GM12878 (cell line): Measurements from ENCODE around the gene SPINDOC. TPM values are rescaled to one million over a fixed set of nuclear protein-coding genes. Genes with fewer than 3 reads are reported as not detected.

Source experiments
- CBFB ChIP-seq: IDR thresholded peaks from 2 replicates; pipeline ENCODE4 v1.6.1; 2016; ENCODE audit warnings: antibody characterized with exemption, low read depth
- CBX3 ChIP-seq: fragments of 200-600 bp; sonication (generic); IDR thresholded peaks from 2 replicates; pipeline ENCODE4 v1.6.1; 2016; ENCODE audit warnings: low read depth, borderline replicate concordance
- GATAD2B ChIP-seq: fragments of 450-650 bp; conservative IDR thresholded peaks from 2 replicates; pipeline ENCODE4 v1.6.1; 2017; ENCODE audit warnings: low read depth, mild to moderate bottlenecking, moderate library complexity
- NBN ChIP-seq: fragments of 450-650 bp; IDR thresholded peaks from 2 replicates; pipeline ENCODE4 v1.6.1; 2016
- PAX5 ChIP-seq: IDR thresholded peaks from 2 replicates; pipeline ENCODE4 v1.6.1; 2011; ENCODE audit warnings: low read depth, low read length, borderline replicate concordance
- polyA plus RNA-seq, 11 experiments: library from polyadenylated mRNA; depleted of rRNA in 4 of 11; unstranded in 6 of 11; stranded (reverse) in 5 of 11; fragments of >200 nt; fragmentation: Nextera tagmentation in 4 of 11; fragmentation: Illumina TruSeq in 1 of 11; extraction: Ambion mirVana in 4 of 11; extraction: Trizol in 1 of 11; gene quantifications; 1 replicate in 1 of 11; 2 replicates in 10 of 11; pipeline versions ENCODE4 v1.2.1 to v1.2.3, GENCODE V29; 2011 to 2016; ENCODE audit warnings: inconsistent platforms in 2 of 11, missing spikeins in 2 of 11, low read depth in 1 of 11
- total RNA-seq, 4 experiments: library from RNA; depleted of rRNA in 3 of 4; stranded (reverse); fragments of >200 nt in 3 of 4; fragmentation: Illumina TruSeq in 1 of 4; extraction: Trizol in 1 of 4; gene quantifications; 2 replicates each; pipeline versions ENCODE4 v1.2.1 to v1.2.3, GENCODE V29; 2013 to 2021
- TF ChIP-seq, protein P1 (sequence below): fragments of 450-650 bp; IDR thresholded peaks from 2 replicates; pipeline ENCODE4 v1.6.1; 2014; ENCODE audit warnings: mild to moderate bottlenecking
- TF ChIP-seq, protein P2 (sequence below): fragments of 450-650 bp; IDR thresholded peaks from 2 replicates; pipeline ENCODE4 v1.6.1; 2017; ENCODE audit warnings: mild to moderate bottlenecking, low read depth, inconsistent platforms; ENCODE audit not compliant: poor library complexity, severe bottlenecking

SPINDOC gene
- total and polyA plus RNA-seq, 10 of the 15 experiments (the other 5 are each of a cell fraction or from before 2014, with no cell fraction given), result 0.88 to 38.2 (median 16.9) TPM

DNA sequence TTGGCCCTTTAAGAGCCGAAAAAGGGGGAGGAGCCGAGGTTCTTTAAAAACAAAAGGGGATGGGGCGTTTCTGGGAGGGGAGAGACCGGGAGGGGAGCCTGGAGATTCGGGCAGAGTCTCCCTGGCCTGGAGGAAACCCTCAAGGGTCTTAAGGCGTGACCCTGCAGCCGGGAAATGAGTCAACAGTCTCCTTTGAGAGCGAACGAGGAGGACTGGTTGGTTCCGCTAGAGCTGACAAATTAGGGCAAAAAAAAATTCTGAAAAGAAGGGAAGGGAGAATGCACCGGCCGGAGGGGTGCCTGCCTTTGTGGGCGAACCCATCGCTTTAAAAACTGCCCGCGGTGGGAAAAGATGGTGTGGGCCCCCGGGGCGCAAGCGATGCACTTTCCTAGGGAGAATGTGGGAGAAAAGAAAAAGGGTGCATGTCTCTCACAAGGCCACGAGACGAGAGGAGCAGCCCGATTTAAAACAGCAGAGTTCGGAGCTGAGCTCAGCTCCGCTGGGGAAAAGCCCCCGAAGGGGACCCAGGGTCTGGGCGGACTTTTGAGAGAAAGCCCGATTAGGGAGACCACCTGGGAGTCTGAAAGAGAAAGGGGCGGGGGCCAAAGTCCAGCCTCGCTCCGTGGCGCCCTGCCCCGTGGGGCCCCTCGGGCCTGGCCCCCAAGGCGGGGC lies 45.6 kb upstream of the SPINDOC start (continued):
- TF ChIP-seq, protein P1, sequence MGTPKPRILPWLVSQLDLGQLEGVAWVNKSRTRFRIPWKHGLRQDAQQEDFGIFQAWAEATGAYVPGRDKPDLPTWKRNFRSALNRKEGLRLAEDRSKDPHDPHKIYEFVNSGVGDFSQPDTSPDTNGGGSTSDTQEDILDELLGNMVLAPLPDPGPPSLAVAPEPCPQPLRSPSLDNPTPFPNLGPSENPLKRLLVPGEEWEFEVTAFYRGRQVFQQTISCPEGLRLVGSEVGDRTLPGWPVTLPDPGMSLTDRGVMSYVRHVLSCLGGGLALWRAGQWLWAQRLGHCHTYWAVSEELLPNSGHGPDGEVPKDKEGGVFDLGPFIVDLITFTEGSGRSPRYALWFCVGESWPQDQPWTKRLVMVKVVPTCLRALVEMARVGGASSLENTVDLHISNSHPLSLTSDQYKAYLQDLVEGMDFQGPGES, result no peak
- TF ChIP-seq CBX3 (no peak), PAX5 (no peak), NBN (0 out of 2 replicates have a peak, but pooled peaks have one; percentile 14), CBFB (no peak), GATAD2B (0 out of 2 replicates have a peak, but pooled peaks have one; percentile 80)
- TF ChIP-seq, protein P2, sequence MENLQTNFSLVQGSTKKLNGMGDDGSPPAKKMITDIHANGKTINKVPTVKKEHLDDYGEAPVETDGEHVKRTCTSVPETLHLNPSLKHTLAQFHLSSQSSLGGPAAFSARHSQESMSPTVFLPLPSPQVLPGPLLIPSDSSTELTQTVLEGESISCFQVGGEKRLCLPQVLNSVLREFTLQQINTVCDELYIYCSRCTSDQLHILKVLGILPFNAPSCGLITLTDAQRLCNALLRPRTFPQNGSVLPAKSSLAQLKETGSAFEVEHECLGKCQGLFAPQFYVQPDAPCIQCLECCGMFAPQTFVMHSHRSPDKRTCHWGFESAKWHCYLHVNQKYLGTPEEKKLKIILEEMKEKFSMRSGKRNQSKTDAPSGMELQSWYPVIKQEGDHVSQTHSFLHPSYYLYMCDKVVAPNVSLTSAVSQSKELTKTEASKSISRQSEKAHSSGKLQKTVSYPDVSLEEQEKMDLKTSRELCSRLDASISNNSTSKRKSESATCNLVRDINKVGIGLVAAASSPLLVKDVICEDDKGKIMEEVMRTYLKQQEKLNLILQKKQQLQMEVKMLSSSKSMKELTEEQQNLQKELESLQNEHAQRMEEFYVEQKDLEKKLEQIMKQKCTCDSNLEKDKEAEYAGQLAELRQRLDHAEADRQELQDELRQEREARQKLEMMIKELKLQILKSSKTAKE, result no peak
